ENCODE data around the gene AP2A2. TPM values are rescaled to one million over a fixed set of nuclear protein-coding genes. Genes with fewer than 3 reads are reported as not detected.
"Not testable (repeated sequence)": the region's sequence is repeated elsewhere in the genome, so short reads cannot be mapped to it uniquely, and the experiment has no call there.

The AP2A2 gene
- total RNA-seq, 2 experiments from 2014 or later, result 24.9 to 43.0 TPM

DNA sequence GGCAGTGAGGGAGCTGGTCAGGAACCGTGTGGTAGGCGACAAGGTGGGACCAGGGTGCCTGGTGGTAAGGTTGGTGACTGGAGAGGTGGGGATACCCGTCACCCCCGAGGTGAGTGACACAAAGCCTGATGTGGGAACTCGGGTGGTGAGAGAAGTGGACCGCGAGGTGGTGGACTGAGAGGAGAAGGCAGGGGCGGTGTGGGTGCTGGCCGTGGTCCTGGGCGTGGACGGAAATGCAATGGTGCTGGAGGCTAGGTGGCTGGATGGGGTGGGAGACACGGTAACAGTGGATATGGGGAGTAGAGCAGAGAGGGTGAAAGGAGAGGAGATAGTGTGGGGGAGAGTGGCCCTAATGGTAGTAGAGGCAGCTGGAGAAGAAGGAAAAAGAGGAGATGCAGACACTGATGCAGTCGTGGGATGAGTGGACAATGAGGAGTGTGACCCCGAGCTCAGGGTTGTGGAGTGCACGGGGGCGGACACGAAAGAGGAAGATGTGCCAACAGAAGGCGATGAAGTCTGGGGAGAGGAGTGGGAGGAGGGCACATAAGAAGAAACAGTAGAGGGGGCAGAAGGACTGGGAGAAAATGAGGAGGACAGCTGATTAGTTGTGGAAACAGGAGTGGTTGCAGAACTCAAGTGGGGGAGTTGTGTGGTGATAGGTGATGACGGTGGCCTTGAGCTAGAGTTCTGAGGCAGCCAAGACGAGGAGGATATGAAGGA is 90.3 kb downstream of the AP2A2 start:
- Histone ChIP-seq H4K20me1 (ENCODE audit: insufficient read depth, low read length) (no peaks in the 10 kb centered on the region), H3K27ac (ENCODE audit: low read depth, low read length, poor library complexity, severe bottlenecking) (no peak overlapping the region), H2AFZ (ENCODE audit: low read length) (no peak overlapping the region), H3K36me3 (ENCODE audit: insufficient read depth, low read length) (no peaks in the 10 kb centered on the region), H3K4me1 (ENCODE audit: insufficient read depth, low read length, poor library complexity, severe bottlenecking) (no peaks in the 10 kb centered on the region), H3K9me2 (ENCODE audit: insufficient read depth, low read length) (no peaks in the 10 kb centered on the region), H3K9me3 (ENCODE audit: low read length) (no peaks in the 10 kb centered on the region), H3K79me2 (ENCODE audit: insufficient read depth, low read depth, low read length) (no peaks in the 10 kb centered on the region), H3K4me3 (ENCODE audit: low read depth, low read length, poor library complexity, severe bottlenecking) (no peak overlapping the region), H3K4me2 (ENCODE audit: low read length) (no peak overlapping the region)
- ChIA-PET CTCF (ENCODE audit: unreplicated experiment) (interaction anchor here (0.5 kb wide), 1 partner anchor 96 kb away, joined by 4 read pairs; no protein-coding TSS in a partner anchor), POLR2A (no interaction called here)
- TF ChIP-seq EZH2phosphoT487 (IDR thresholded peaks at IDR 0.05; ENCODE audit: borderline replicate concordance, low read depth, low read length), result no peak
- TF ChIP-seq, protein P1, sequence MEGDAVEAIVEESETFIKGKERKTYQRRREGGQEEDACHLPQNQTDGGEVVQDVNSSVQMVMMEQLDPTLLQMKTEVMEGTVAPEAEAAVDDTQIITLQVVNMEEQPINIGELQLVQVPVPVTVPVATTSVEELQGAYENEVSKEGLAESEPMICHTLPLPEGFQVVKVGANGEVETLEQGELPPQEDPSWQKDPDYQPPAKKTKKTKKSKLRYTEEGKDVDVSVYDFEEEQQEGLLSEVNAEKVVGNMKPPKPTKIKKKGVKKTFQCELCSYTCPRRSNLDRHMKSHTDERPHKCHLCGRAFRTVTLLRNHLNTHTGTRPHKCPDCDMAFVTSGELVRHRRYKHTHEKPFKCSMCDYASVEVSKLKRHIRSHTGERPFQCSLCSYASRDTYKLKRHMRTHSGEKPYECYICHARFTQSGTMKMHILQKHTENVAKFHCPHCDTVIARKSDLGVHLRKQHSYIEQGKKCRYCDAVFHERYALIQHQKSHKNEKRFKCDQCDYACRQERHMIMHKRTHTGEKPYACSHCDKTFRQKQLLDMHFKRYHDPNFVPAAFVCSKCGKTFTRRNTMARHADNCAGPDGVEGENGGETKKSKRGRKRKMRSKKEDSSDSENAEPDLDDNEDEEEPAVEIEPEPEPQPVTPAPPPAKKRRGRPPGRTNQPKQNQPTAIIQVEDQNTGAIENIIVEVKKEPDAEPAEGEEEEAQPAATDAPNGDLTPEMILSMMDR (conservative IDR thresholded peaks at IDR 0.05; ENCODE audit: low read length), result no peak
- intact Hi-C loops (cut with micrococcal nuclease; ENCODE audit: unreplicated experiment), result no loop called here
- BruUV-seq (replicated peaks), result no TSS peak
- no peak for DNase-seq (ENCODE audit: low spot score)

DNA sequence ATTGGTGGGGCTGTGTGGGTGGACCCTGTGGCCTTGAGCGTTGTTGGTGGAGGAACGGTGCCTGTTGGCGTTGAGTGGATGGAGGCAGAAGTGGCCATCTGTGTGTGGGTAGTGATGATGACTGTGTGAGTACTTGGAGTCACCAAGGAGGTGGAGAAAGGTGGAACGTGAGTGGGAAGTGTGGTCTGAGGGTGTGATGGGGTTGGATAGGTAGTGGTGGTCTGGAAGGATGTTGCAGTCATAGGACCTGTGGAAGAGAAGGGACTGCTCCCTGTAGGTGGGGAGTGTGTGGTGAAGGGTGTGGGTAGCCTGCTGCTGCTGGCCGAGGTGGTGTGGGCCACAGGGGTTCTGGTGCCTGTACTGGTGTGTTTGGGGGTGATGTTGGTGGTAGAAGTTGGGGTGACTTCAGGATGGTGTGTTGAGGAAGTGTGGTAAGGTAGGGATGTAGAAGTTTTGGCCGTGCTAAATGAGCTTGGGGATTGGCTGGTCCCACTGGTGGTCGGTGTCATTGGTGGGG is 91.0 kb downstream of the AP2A2 start:
- H3K4me1 ChIP-seq (ENCODE audit: insufficient read depth, low read length, poor library complexity, severe bottlenecking); H3K27ac ChIP-seq (ENCODE audit: low read depth, low read length, poor library complexity, severe bottlenecking); POLR2A ChIA-PET; H3K36me3 ChIP-seq (ENCODE audit: insufficient read depth, low read length); H3K4me2 ChIP-seq (ENCODE audit: low read length); H3K9me2 ChIP-seq (ENCODE audit: insufficient read depth, low read length); H2AFZ ChIP-seq (ENCODE audit: low read length); H3K4me3 ChIP-seq (ENCODE audit: low read depth, low read length, poor library complexity, severe bottlenecking); intact Hi-C loops (cut with micrococcal nuclease; ENCODE audit: unreplicated experiment); DNase-seq (ENCODE audit: low spot score); H3K9me3 ChIP-seq (ENCODE audit: low read length); H3K79me2 ChIP-seq (ENCODE audit: insufficient read depth, low read depth, low read length); H4K20me1 ChIP-seq (ENCODE audit: insufficient read depth, low read length); BruUV-seq (replicated peaks): not testable (repeated sequence)
- CTCF ChIA-PET (ENCODE audit: unreplicated experiment), result interaction anchor here (0.5 kb wide), 1 partner anchor 96 kb away, joined by 4 read pairs; no protein-coding TSS in a partner anchor

DNA sequence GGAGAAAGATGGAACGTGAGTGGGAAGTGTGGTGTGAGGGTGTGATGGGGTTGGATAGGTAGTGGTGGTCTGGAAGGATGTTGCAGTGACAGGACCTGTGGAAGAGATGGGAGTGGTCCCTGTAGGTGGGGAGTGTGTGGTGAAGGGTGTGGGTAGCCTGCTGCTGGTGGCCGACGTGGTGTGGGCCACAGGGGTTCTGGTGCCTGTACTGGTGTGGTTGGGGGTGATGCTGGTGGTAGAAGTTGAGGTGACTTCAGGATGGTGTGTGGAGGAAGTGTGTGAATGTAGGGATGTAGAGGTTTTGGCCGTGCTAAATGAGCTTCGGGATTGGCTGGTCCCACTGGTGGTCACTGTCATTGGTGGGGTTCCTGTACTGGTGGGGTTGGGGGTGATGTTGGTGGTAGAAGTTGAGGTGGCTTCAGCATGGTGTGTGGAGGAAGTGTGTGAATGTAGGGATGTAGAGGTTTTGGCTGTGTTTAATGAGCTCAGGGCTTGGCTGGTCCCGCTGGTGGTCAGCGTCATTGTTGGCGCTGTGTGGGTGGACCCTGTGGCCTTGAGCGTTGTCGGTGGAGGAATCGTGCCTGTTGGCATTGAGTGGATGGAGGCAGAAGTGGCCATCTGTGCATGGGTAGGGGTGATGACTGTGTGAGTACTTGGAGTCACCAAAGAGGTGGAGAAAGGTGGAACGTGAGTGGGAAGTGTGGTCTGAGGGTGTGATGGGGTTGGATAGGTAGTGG is 91.8 kb downstream of the AP2A2 start:
- no peaks in the 10 kb centered on the region for H4K20me1 ChIP-seq (ENCODE audit: insufficient read depth, low read length)
- intact Hi-C loops (cut with micrococcal nuclease; ENCODE audit: unreplicated experiment), result no loop called here
- H3K4me3 ChIP-seq (ENCODE audit: low read depth, low read length, poor library complexity, severe bottlenecking), result no peak overlapping the region
- TF ChIP-seq, protein P1 (conservative IDR thresholded peaks at IDR 0.05; ENCODE audit: low read length), result no peak
- no peak for TF ChIP-seq EZH2phosphoT487 (IDR thresholded peaks at IDR 0.05; ENCODE audit: borderline replicate concordance, low read depth, low read length)
- no peaks in the 10 kb centered on the region for H3K4me1 ChIP-seq (ENCODE audit: insufficient read depth, low read length, poor library complexity, severe bottlenecking)
- H3K9me2 ChIP-seq (ENCODE audit: insufficient read depth, low read length), result no peaks in the 10 kb centered on the region
- ChIA-PET POLR2A (no interaction called here), CTCF (ENCODE audit: unreplicated experiment) (no interaction called here)
- H2AFZ ChIP-seq (ENCODE audit: low read length), result no peak overlapping the region
- no peak overlapping the region for H3K27ac ChIP-seq (ENCODE audit: low read depth, low read length, poor library complexity, severe bottlenecking)
- no peak overlapping the region for H3K4me2 ChIP-seq (ENCODE audit: low read length)
- BruUV-seq (replicated peaks), result no TSS peak
- no peaks in the 10 kb centered on the region for H3K36me3 ChIP-seq (ENCODE audit: insufficient read depth, low read length)
- no peaks in the 10 kb centered on the region for H3K9me3 ChIP-seq (ENCODE audit: low read length)
- DNase-seq (ENCODE audit: low spot score), result no peak
- no peaks in the 10 kb centered on the region for H3K79me2 ChIP-seq (ENCODE audit: insufficient read depth, low read depth, low read length)

Measured in OCI-LY7 (cell line).